ENCODE results near the gene KCNJ10.

The KCNJ10 gene

DNA sequence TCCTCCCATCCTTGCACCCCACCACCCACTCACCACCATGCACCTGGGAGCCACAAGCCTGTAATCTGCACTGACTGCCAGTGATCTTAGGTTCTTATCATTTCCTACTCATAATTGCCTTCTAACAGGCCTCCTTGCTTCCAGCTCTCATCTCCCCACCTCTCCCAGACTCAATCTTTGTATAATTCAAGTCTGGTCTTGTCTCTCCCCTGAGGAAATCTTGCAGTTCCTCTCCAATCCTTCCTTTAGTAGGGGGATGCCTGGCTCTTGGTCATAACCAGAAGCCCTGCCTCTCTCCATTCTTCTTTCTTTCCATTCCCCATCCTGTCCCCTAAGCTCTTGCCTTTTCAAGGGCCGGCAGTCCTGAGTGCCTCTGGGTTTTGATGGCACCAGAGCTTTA lies 66.0 kb downstream of the KCNJ10 start:
- Histone ChIP-seq H3K36me3 (ENCODE audit: low read depth) (no peaks in the 10 kb centered on the region), H3K27ac (ENCODE audit: poor library complexity, severe bottlenecking) (peak overlapping the region; percentile 1), H3K9me3 (ENCODE audit: severe bottlenecking) (no peaks in the 10 kb centered on the region), H3K4me1 (ENCODE audit: insufficient read depth, poor library complexity, severe bottlenecking) (peaks cover 4% of the 10 kb centered on the region), H3K27me3 (ENCODE audit: insufficient read depth, poor library complexity, severe bottlenecking) (no peaks in the 10 kb centered on the region), H3K4me3 (ENCODE audit: severe bottlenecking) (no peak overlapping the region)
- DNase-seq (ENCODE audit: low spot score) (no peak), ATAC-seq (ENCODE audit: low read depth) (peak; percentile 58)
- TF ChIP-seq, protein P1, sequence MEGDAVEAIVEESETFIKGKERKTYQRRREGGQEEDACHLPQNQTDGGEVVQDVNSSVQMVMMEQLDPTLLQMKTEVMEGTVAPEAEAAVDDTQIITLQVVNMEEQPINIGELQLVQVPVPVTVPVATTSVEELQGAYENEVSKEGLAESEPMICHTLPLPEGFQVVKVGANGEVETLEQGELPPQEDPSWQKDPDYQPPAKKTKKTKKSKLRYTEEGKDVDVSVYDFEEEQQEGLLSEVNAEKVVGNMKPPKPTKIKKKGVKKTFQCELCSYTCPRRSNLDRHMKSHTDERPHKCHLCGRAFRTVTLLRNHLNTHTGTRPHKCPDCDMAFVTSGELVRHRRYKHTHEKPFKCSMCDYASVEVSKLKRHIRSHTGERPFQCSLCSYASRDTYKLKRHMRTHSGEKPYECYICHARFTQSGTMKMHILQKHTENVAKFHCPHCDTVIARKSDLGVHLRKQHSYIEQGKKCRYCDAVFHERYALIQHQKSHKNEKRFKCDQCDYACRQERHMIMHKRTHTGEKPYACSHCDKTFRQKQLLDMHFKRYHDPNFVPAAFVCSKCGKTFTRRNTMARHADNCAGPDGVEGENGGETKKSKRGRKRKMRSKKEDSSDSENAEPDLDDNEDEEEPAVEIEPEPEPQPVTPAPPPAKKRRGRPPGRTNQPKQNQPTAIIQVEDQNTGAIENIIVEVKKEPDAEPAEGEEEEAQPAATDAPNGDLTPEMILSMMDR (IDR thresholded peaks at IDR 0.05; ENCODE audit: poor library complexity, severe bottlenecking) = no peak

DNA sequence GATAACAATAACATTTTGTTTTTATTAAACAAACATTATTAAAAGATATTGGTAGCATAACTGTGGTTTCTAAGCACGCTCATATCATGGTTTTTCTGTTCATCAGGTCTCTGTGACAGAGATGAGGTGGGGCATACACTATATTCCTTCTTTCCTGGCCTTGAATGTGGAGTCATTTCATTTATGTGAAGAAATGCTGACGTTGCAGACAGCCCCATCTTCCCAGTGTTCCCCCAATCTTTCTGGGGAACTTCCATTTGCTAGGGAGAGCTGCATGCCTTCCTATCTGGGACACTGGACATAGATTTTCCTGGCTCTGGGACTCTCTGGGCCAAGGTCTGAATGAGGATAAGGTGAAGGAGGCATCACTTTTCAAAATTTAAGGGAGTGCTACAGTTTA lies 68.5 kb downstream of the KCNJ10 start:
- Histone ChIP-seq H3K9me3 (ENCODE audit: severe bottlenecking) (no peaks in the 10 kb centered on the region), H3K27me3 (ENCODE audit: insufficient read depth, poor library complexity, severe bottlenecking) (no peaks in the 10 kb centered on the region), H3K4me1 (ENCODE audit: insufficient read depth, poor library complexity, severe bottlenecking) (peaks cover 10% of the 10 kb centered on the region), H3K36me3 (ENCODE audit: low read depth) (no peaks in the 10 kb centered on the region), H3K4me3 (ENCODE audit: severe bottlenecking) (no peak overlapping the region), H3K27ac (ENCODE audit: poor library complexity, severe bottlenecking) (no peak overlapping the region)
- ATAC-seq (ENCODE audit: low read depth) (no peak), DNase-seq (ENCODE audit: low spot score) (no peak)
- TF ChIP-seq, protein P1 (IDR thresholded peaks at IDR 0.05; ENCODE audit: poor library complexity, severe bottlenecking) = no peak

DNA sequence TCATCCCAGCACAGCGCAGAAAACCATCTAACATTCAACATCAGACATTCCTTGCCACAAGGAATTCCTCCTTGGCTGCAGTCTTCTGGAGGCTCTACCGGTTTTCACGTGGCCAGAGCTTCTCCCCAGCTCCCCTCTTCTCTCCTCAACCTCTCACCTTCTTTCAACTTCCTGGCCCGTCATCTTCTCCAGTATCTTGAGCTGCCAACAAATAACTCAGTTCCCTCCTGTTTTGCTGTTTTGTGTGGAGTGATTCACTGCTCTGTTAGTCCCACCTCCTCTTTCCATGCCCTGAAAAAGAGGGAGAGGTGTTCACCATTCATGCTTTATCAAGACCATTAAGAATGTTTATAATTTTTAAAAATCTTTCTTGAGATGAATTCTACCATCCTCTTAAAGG lies 70.8 kb downstream of the KCNJ10 start:
- Histone ChIP-seq H3K27ac (ENCODE audit: poor library complexity, severe bottlenecking) (no peak overlapping the region), H3K27me3 (ENCODE audit: insufficient read depth, poor library complexity, severe bottlenecking) (no peaks in the 10 kb centered on the region), H3K4me3 (ENCODE audit: severe bottlenecking) (no peak overlapping the region), H3K9me3 (ENCODE audit: severe bottlenecking) (no peaks in the 10 kb centered on the region), H3K36me3 (ENCODE audit: low read depth) (no peaks in the 10 kb centered on the region), H3K4me1 (ENCODE audit: insufficient read depth, poor library complexity, severe bottlenecking) (peaks cover 11% of the 10 kb centered on the region)
- DNase-seq (ENCODE audit: low spot score) = no peak
- TF ChIP-seq, protein P1 (IDR thresholded peaks at IDR 0.05; ENCODE audit: poor library complexity, severe bottlenecking) = no peak
- ATAC-seq (ENCODE audit: low read depth) = no peak

DNA sequence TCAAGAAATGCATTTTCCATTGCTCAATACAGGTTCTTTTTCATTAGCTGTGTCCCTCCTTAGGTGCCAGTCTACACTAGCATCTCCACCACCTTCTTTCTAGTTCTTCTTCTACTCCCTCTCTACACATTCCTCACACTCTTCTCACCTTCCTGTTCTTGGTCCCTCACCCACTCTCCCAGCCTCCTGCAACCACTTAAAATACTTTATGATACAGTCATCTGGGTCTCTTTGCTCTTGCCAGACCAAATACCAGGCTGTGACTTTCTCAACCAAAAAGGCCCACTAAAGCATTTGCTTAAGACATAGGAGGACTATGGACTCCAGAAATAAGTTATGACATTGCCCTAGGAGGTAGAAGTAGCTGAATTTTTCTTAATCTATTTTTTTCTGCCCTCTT lies 73.3 kb downstream of the KCNJ10 start:
- Histone ChIP-seq H3K4me1 (ENCODE audit: insufficient read depth, poor library complexity, severe bottlenecking) (peaks cover 9% of the 10 kb centered on the region), H3K36me3 (ENCODE audit: low read depth) (no peaks in the 10 kb centered on the region), H3K27me3 (ENCODE audit: insufficient read depth, poor library complexity, severe bottlenecking) (no peaks in the 10 kb centered on the region), H3K27ac (ENCODE audit: poor library complexity, severe bottlenecking) (peak overlapping the region; percentile 55), H3K4me3 (ENCODE audit: severe bottlenecking) (no peak overlapping the region), H3K9me3 (ENCODE audit: severe bottlenecking) (no peaks in the 10 kb centered on the region)
- peak; percentile 98 for ATAC-seq (ENCODE audit: low read depth)
- TF ChIP-seq, protein P1 (IDR thresholded peaks at IDR 0.05; ENCODE audit: poor library complexity, severe bottlenecking) = no peak
- no peak for DNase-seq (ENCODE audit: low spot score)

DNA sequence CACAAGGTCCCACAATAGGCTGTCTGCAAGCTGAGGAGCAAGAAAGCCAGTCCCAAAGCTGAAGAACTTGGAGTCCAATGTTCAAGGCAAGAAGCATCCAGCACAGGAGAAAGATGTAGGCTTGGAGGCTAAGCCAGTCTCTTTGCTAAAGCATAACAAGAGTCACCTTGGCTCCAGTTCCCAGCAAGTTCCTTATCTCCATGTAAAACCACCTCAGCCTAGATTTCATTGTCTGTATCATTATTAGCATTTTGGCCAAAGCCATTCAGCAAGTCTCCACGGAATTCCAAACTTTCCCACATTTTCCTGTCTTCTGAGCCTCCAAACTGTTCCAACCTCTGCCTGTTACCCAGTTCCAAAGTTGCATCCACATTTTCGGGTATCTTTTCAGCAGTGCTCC lies 75.1 kb downstream of the KCNJ10 start:
- H3K4me3 ChIP-seq (ENCODE audit: severe bottlenecking) = no peak overlapping the region
- ATAC-seq (ENCODE audit: low read depth) (no peak), DNase-seq (ENCODE audit: low spot score) (no peak)
- H3K9me3 ChIP-seq (ENCODE audit: severe bottlenecking) = no peaks in the 10 kb centered on the region
- H3K27ac ChIP-seq (ENCODE audit: poor library complexity, severe bottlenecking) = no peak overlapping the region
- no peaks in the 10 kb centered on the region for H3K27me3 ChIP-seq (ENCODE audit: insufficient read depth, poor library complexity, severe bottlenecking)
- TF ChIP-seq, protein P1 (IDR thresholded peaks at IDR 0.05; ENCODE audit: poor library complexity, severe bottlenecking) = no peak
- peaks cover 9% of the 10 kb centered on the region for H3K4me1 ChIP-seq (ENCODE audit: insufficient read depth, poor library complexity, severe bottlenecking)
- H3K36me3 ChIP-seq (ENCODE audit: low read depth) = no peaks in the 10 kb centered on the region

Measured in RWPE2 (cell line).